B cell (primary cell): Measurements from ENCODE around the gene STK16.

Source experiments
- CTCF ChIP-seq: fragments of 200-600 bp; IDR thresholded peaks from one replicate; pipeline ENCODE4 v1.8.0; 2022; ENCODE audit warnings: antibody characterized with exemption, mild to moderate bottlenecking
- EZH2 ChIP-seq: IDR thresholded peaks from 2 replicates; pipeline ENCODE4 v1.6.1; 2012; ENCODE audit warnings: borderline replicate concordance, low read depth, mild to moderate bottlenecking, moderate library complexity, low read length; ENCODE audit not compliant: insufficient read depth, poor library complexity, severe bottlenecking

DNA sequence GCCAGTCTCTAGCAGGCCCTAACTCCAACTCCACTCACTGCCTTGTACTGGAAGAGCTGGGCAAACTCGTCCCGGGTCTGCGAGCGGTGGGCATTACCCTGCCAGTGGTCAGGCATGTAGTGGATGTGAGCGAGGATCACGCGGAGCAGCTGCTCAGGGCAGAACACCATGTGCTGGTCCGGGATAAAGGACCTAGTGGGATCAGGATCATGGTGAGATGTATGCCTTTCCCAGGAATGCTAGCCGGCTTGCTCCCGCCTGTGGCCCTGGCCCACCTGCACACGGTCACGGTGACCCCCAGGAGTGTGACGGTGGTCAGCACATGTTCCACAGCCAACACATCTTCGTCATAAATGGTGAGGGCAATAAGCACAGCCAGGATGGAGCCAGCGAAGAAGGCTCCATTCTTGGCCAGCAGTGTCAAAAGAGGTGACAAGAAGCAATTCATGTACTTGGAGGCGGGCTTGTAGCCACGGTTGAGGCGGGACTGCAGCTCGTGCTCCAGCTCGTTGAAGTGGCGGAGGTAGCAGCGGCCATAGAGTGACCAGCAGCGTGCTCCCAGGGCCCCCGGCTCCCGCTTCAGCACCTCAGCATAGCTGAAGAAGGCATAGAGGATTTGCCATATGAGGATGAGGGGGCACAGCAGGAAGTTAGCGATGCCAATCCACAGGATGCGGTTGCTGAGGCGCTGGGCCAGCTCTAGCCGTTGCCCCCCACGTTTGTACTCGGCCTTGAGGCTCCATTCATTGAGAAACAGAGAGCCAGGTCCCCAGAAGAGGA is 21.3 kb upstream of the STK16 start:
- no peak for TF ChIP-seq CTCF
- no peak for TF ChIP-seq EZH2
